ENCODE measurements around the gene MRPL39. TPM values are rescaled to one million over a fixed set of nuclear protein-coding genes. Genes with fewer than 3 reads are reported as not detected.

Gene MRPL39
- polyA plus RNA-seq, 1 of the 3 experiments (the other 2 are of a cell fraction) = 26.9 TPM

- TF ChIP-seq TEAD4 (IDR thresholded peaks at IDR 0.05; ENCODE audit: borderline replicate concordance, insufficient read depth) (no peak), ZBTB33 (IDR thresholded peaks at IDR 0.05; ENCODE audit: borderline replicate concordance, low read depth) (no peak)
- Histone ChIP-seq H4K20me1 (ENCODE audit: insufficient read depth) (no peaks in the 10 kb centered on the region), H3K79me2 (ENCODE audit: insufficient read depth) (0 out of 2 replicates have a peak, but pooled peaks cover 6% of the 10 kb centered on the region), H3K27ac (ENCODE audit: low read depth in 2 of 2, low read length in 1 of 2) (no peak overlapping the region; a peak in 1 of 4 replicates), H2AFZ (ENCODE audit: low read depth) (no peak overlapping the region), H3K4me3 (ENCODE audit: low read depth in 2 of 2, low read length in 1 of 2) (no peak overlapping the region), H3K36me3 (replicated peaks in 1 of 2; ENCODE audit: control insufficient read depth in 1 of 2, insufficient read depth in 2 of 2, low read length in 1 of 2) (peaks cover 46 to 64% of the 10 kb centered on the region in 2 experiments), H3K4me1 (ENCODE audit: control insufficient read depth in 1 of 2, insufficient read depth in 2 of 2, low read depth in 1 of 2, low read length in 1 of 2) (no peaks in the 10 kb centered on the region), H3K9me3 (no peaks in the 10 kb centered on the region), H3K9me2 (no peaks in the 10 kb centered on the region), H3K27me3 (ENCODE audit: insufficient read depth) (no peaks in the 10 kb centered on the region), H3K9ac (no peak overlapping the region), H3K4me2 (no peak overlapping the region), H3F3A (replicated peaks; ENCODE audit: insufficient read depth) (peaks cover 6% of the 10 kb centered on the region)
- CTCF ChIA-PET = interaction anchor here (0.7 kb wide), 1 partner anchor 1364 kb away, joined by 3 read pairs; no protein-coding TSS in a partner anchor
- POLR2A ChIA-PET = no interaction called here
- 64% methylated on average over 2 of the region's 2 CpGs for WGBS (ENCODE audit: low lambda C conversion rate)
- no peak for DNase-seq
Observed at GRCh38 chr21:25586791-25587190, 20.5 kb downstream of the MRPL39 start.

- Histone ChIP-seq H3K36me3 (replicated peaks in 1 of 2; ENCODE audit: control insufficient read depth in 1 of 2, insufficient read depth in 2 of 2, low read length in 1 of 2) (peaks cover 41 to 60% of the 10 kb centered on the region in 2 experiments), H3K79me2 (ENCODE audit: insufficient read depth) (0 out of 2 replicates have a peak, but pooled peaks cover 6% of the 10 kb centered on the region), H2AFZ (ENCODE audit: low read depth) (no peak overlapping the region), H3K27ac (ENCODE audit: low read depth in 2 of 2, low read length in 1 of 2) (no peak overlapping the region), H3F3A (replicated peaks; ENCODE audit: insufficient read depth) (peaks cover 6% of the 10 kb centered on the region), H3K27me3 (ENCODE audit: insufficient read depth) (no peaks in the 10 kb centered on the region), H4K20me1 (ENCODE audit: insufficient read depth) (no peaks in the 10 kb centered on the region), H3K4me2 (no peak overlapping the region), H3K4me3 (ENCODE audit: low read depth in 2 of 2, low read length in 1 of 2) (no peak overlapping the region), H3K9me2 (no peaks in the 10 kb centered on the region), H3K9me3 (no peaks in the 10 kb centered on the region), H3K9ac (no peak overlapping the region), H3K4me1 (ENCODE audit: control insufficient read depth in 1 of 2, insufficient read depth in 2 of 2, low read depth in 1 of 2, low read length in 1 of 2) (no peaks in the 10 kb centered on the region)
- DNase-seq = no peak
- TF ChIP-seq JUND (IDR thresholded peaks at IDR 0.05) (no peak), EZH2phosphoT487 (IDR thresholded peaks at IDR 0.05; ENCODE audit: borderline replicate concordance, low read depth) (no peak), TEAD4 (IDR thresholded peaks at IDR 0.05; ENCODE audit: borderline replicate concordance, insufficient read depth) (no peak), RFX5 (IDR thresholded peaks at IDR 0.05; ENCODE audit: low read length) (no peak), CTCF (IDR thresholded peaks at IDR 0.05) (no peak), RAD21 (IDR thresholded peaks at IDR 0.05; ENCODE audit: low read length) (no peak), MAX (IDR thresholded peaks at IDR 0.05; ENCODE audit: low read depth) (no peak), POLR2AphosphoS5 (IDR thresholded peaks at IDR 0.05; ENCODE audit: low read depth, low read length) (no peak), TCF12 (IDR thresholded peaks at IDR 0.05) (no peak), NFIC (IDR thresholded peaks at IDR 0.05; ENCODE audit: borderline replicate concordance) (no peak), USF2 (IDR thresholded peaks at IDR 0.05; ENCODE audit: borderline replicate concordance, low read depth, low read length) (no peak), PBX3 (IDR thresholded peaks at IDR 0.05) (no peak), NRF1 (IDR thresholded peaks at IDR 0.05; ENCODE audit: low read depth, low read length) (no peak), MXI1 (IDR thresholded peaks at IDR 0.05; ENCODE audit: low read depth, low read length) (no peak), TAF1 (IDR thresholded peaks at IDR 0.05; ENCODE audit: borderline replicate concordance, low read depth, low read length) (no peak), RXRA (IDR thresholded peaks at IDR 0.05; ENCODE audit: borderline replicate concordance, low read depth) (no peak), ZBTB33 (IDR thresholded peaks at IDR 0.05; ENCODE audit: borderline replicate concordance, low read depth) (no peak), SMC3 (IDR thresholded peaks at IDR 0.05; ENCODE audit: low read depth, low read length) (no peak), GABPA (IDR thresholded peaks at IDR 0.05; ENCODE audit: low read depth) (no peak)
- ChIA-PET CTCF (interaction anchor here (0.7 kb wide), 1 partner anchor 1364 kb away, joined by 3 read pairs; no protein-coding TSS in a partner anchor), POLR2A (no interaction called here)
- 100% methylated on average over 3 of the region's 3 CpGs for WGBS (ENCODE audit: low lambda C conversion rate)
Observed at GRCh38 chr21:25586326-25586725, 21.0 kb downstream of the MRPL39 start.
